IMR-90 (cell line): ENCODE measurements around the gene VAMP5. TPM values are rescaled to one million over a fixed set of nuclear protein-coding genes. Genes with fewer than 3 reads are reported as not detected.
"Not testable (repeated sequence)": the region's sequence is repeated elsewhere in the genome, so short reads cannot be mapped to it uniquely, and the experiment has no call there.

ENCODE experiments used
- ATAC-seq: fragments of 200-7000 bp; cut with Tn5 transposase; 2 replicates; pipeline ENCODE4 v1.9.1; 2020; ENCODE audit warnings: low read depth, mild to moderate bottlenecking, moderate library complexity
- BruUV-seq: library from RNA; stranded (reverse); fragments of 400-500 nt; replicated peaks from 2 replicates; lab custom pipeline; 2021; lab: Mats Ljungman, UMichigan
- CTCF ChIA-PET: fragments of 300-600 bp; formaldehyde crosslinking; extraction: SDS; loops from one replicate; lab custom pipeline; 2021; ENCODE audit warnings: antibody characterized with exemption; lab: Yijun Ruan, JAX
- POLR2A ChIA-PET: fragments of 300-600 bp; sonication (Branson Sonifier 250); formaldehyde crosslinking; loops from one replicate; lab custom pipeline; 2022; ENCODE audit warnings: antibody characterized with exemption; ENCODE audit not compliant: unreplicated experiment; lab: Charles Lee
- DNase-seq: peaks from one replicate; pipeline ENCODE4 v3.0.0; 2013
- H2AFZ ChIP-seq: replicated peaks from 2 replicates; pipeline ENCODE3; 2013; ENCODE audit warnings: low read length, mild to moderate bottlenecking; ENCODE audit not compliant: poor library complexity
- H2AK5ac ChIP-seq: 2 replicates; pipeline ENCODE4 v1.6.1; 2013; ENCODE audit warnings: low read depth, low read length, inconsistent platforms
- H2AK9ac ChIP-seq: replicated peaks from 2 replicates; pipeline ENCODE3; 2013; ENCODE audit warnings: mild to moderate bottlenecking, low read depth, low read length, moderate library complexity; ENCODE audit not compliant: poor library complexity
- H2BK120ac ChIP-seq: 2 replicates; pipeline ENCODE4 v1.6.1; 2013; ENCODE audit warnings: low read depth, low read length, inconsistent platforms
- H2BK15ac ChIP-seq: 3 replicates; pipeline ENCODE4 v1.6.1; 2013; ENCODE audit warnings: low read depth, low read length, inconsistent platforms
- H2BK20ac ChIP-seq: 2 replicates; pipeline ENCODE4 v1.6.1; 2013; ENCODE audit warnings: low read depth, mild to moderate bottlenecking, inconsistent platforms, low read length, moderate library complexity
- H2BK5ac ChIP-seq: 2 replicates; pipeline ENCODE4 v1.6.1; 2013; ENCODE audit warnings: mild to moderate bottlenecking, low read depth, low read length, inconsistent platforms; ENCODE audit not compliant: poor library complexity, severe bottlenecking
- H3K14ac ChIP-seq: replicated peaks from 2 replicates; pipeline ENCODE4 v1.6.1; 2013; ENCODE audit warnings: low read depth, low read length, inconsistent platforms
- H3K18ac ChIP-seq: 2 replicates; pipeline ENCODE4 v1.6.1; 2013; ENCODE audit warnings: low read depth, low read length, control low read depth
- H3K23ac ChIP-seq: 2 replicates; pipeline ENCODE4 v1.6.1; 2013; ENCODE audit warnings: low read depth, low read length, inconsistent platforms
- H3K27ac ChIP-seq: 2 replicates; pipeline ENCODE4 v1.5.1; 2013; ENCODE audit warnings: mild to moderate bottlenecking, control low read depth, low read length; ENCODE audit not compliant: insufficient read depth
- H3K27me3 ChIP-seq: 2 replicates; pipeline ENCODE4 v1.6.1; 2013; ENCODE audit warnings: low read length; ENCODE audit not compliant: control insufficient read depth, insufficient read depth
- H3K36me3 ChIP-seq: 2 replicates; pipeline ENCODE4 v1.6.1; 2013; ENCODE audit warnings: low read length, mixed read lengths; ENCODE audit not compliant: control insufficient read depth, insufficient read depth
- H3K4ac ChIP-seq: 2 replicates; pipeline ENCODE4 v1.6.1; 2013; ENCODE audit warnings: low read depth, low read length, inconsistent platforms
- H3K4me1 ChIP-seq: 2 replicates; pipeline ENCODE4 v1.6.1; 2013; ENCODE audit warnings: low read length, mixed read lengths; ENCODE audit not compliant: control insufficient read depth, insufficient read depth
- H3K4me2 ChIP-seq: 2 replicates; pipeline ENCODE4 v1.6.1; 2013; ENCODE audit warnings: low read depth, mild to moderate bottlenecking, control low read depth, low read length, moderate library complexity
- H3K4me3 ChIP-seq: 2 replicates; pipeline ENCODE4 v1.5.1; 2013; ENCODE audit warnings: low read depth, mild to moderate bottlenecking, control low read depth, low read length, moderate library complexity; ENCODE audit not compliant: insufficient read depth
- H3K56ac ChIP-seq: 2 replicates; pipeline ENCODE4 v1.6.1; 2013; ENCODE audit warnings: low read length, inconsistent platforms; ENCODE audit not compliant: insufficient read depth; ENCODE audit errors: extremely low read depth
- H3K79me1 ChIP-seq, 2 experiments: 2 replicates each; pipeline ENCODE4 v1.6.1; 2013; ENCODE audit warnings: low read length in 2 of 2, inconsistent platforms in 1 of 2, low read depth in 1 of 2
- H3K9ac ChIP-seq: 2 replicates; pipeline ENCODE4 v1.6.1; 2013; ENCODE audit warnings: low read depth, low read length, control low read depth
- H3K9me1 ChIP-seq: 2 replicates; pipeline ENCODE4 v1.6.1; 2013; ENCODE audit warnings: low read length, inconsistent platforms; ENCODE audit not compliant: insufficient read depth
- H3K9me3 ChIP-seq: 2 replicates; pipeline ENCODE4 v1.6.1; 2013; ENCODE audit warnings: low read length; ENCODE audit not compliant: control insufficient read depth, insufficient read depth
- H4K20me1 ChIP-seq: 2 replicates; pipeline ENCODE4 v1.6.1; 2013; ENCODE audit warnings: low read length, inconsistent platforms; ENCODE audit not compliant: insufficient read depth
- H4K5ac ChIP-seq: 2 replicates; pipeline ENCODE4 v1.6.1; 2013; ENCODE audit warnings: mild to moderate bottlenecking, low read depth, low read length, control low read depth
- H4K8ac ChIP-seq, 2 experiments: 2 replicates each; pipeline ENCODE4 v1.6.1; 2013; ENCODE audit warnings: low read depth in 2 of 2, low read length in 2 of 2, control low read depth in 1 of 2, inconsistent platforms in 1 of 2
- H4K91ac ChIP-seq: 2 replicates; pipeline ENCODE4 v1.6.1; 2013; ENCODE audit warnings: low read depth, low read length, inconsistent platforms; ENCODE audit not compliant: insufficient read depth
- MAZ ChIP-seq: IDR thresholded peaks from 2 replicates; pipeline ENCODE4 v1.6.1; 2012; ENCODE audit warnings: low read depth, mild to moderate bottlenecking, low read length, improper control_type of control experiment, moderate library complexity, borderline replicate concordance
- POLR2A ChIP-seq: IDR thresholded peaks from 2 replicates; pipeline ENCODE4 v1.6.1; 2012; ENCODE audit warnings: mild to moderate bottlenecking, low read depth, low read length
- RCOR1 ChIP-seq: IDR thresholded peaks from 2 replicates; pipeline ENCODE4 v1.6.1; 2012; ENCODE audit warnings: mild to moderate bottlenecking, low read length, improper control_type of control experiment; ENCODE audit not compliant: insufficient replicate concordance
- WGBS, 2 experiments: methylation state at CpG; one replicate each; pipeline versions ENCODE4 v1.1.5 to v1.1.7; 2013; ENCODE audit warnings: missing lambda C conversion rate in 2 of 2; ENCODE audit not compliant: insufficient read length in 1 of 2; ENCODE audit errors: extremely low coverage in 2 of 2; 5-methylcytosine and 5-hydroxymethylcytosine counted together
- dilution Hi-C: fragments of 300-500 bp; cut with HindIII; formaldehyde crosslinking; loops from one replicate; pipeline ENCODE4 v1.14.3; 2018; ENCODE audit warnings: low sequenced_read_pairs; ENCODE audit not compliant: unreplicated experiment
- in situ Hi-C: fragments of 300-500 bp; cut with MboI; formaldehyde crosslinking; loops from 3 replicates; pipeline ENCODE4 v1.14.3; 2019; ENCODE audit warnings: low sequenced_read_pairs, inconsistent platforms, mixed read lengths
- intact Hi-C: fragments of 100-400 bp; cut with micrococcal nuclease; formaldehyde crosslinking; loops from 2 replicates; pipeline ENCODE4 v1.10.0; 2022
- polyA plus RNA-seq, 3 experiments: library from polyadenylated mRNA; depleted of rRNA; stranded (reverse); fragments of >200 nt; gene quantifications; 2 replicates each; pipeline ENCODE4 v1.2.3, GENCODE V29; 2012; ENCODE audit warnings: low replicate concordance in 1 of 3
- total RNA-seq: library from RNA; depleted of rRNA; stranded (reverse); fragments of >200 nt; gene quantifications from 2 replicates; pipeline ENCODE4 v1.2.3, GENCODE V29; 2012

Gene VAMP5
- total and polyA plus RNA-seq, 2 of the 4 experiments (the other 2 are of a cell fraction) = 13.8 to 103 TPM

DNA sequence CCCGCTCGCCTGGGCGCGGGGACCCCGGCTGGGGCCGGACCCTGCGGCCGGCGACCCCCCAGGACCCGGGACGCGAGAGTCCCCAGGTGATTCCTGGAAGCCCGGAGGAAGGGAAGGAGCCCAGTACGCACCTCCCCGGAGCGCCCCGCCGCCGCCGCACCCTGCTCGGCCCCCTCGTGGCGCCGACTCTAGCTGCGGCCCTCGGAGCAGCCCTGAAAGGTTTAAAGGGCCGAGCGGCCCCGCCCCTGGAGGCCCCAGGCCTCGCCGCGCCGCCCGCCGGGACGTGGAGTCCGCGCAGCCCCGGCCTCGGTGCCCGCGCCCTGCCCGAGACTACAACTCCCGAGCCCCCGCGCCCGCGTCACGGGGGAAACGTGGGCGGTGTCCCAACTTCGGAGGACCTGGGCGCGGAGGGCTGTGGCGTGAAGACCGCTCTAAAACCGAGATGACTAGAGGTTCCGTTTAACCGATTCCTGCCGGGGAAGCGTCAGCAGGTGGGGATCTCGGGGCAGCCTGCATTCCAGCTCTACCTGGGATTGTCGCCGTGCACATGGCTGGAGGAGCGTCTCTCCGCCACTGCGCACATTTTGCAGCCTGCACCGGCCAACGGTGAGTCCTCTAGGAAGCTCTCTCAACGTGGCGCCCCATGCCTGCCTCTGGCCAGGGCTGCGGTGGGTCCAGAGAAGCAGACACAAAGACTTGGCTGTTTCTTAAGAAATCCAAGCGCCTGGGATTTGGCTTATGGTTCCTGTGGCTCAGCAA is 18.4 kb downstream of the VAMP5 start, which contains the start of gene TMEM150A (continued):
- TF ChIP-seq RCOR1 = no peak
- peak; percentile 70 for TF ChIP-seq POLR2A
- 0 out of 2 replicates have a peak, but pooled peaks have one; percentile 84 for TF ChIP-seq MAZ

- H3K18ac ChIP-seq, H4K5ac ChIP-seq, DNase-seq, BruUV-seq, H3K23ac ChIP-seq, H4K91ac ChIP-seq, H4K8ac ChIP-seq, H3K27me3 ChIP-seq, H3K27ac ChIP-seq, ATAC-seq, H3K4ac ChIP-seq, dilution Hi-C loops, H2AFZ ChIP-seq, H3K56ac ChIP-seq, H3K9me3 ChIP-seq, H3K9ac ChIP-seq, in situ Hi-C loops, H2BK15ac ChIP-seq, H2AK9ac ChIP-seq, H3K14ac ChIP-seq, H2BK120ac ChIP-seq, H3K4me3 ChIP-seq, H2BK5ac ChIP-seq, H2BK20ac ChIP-seq: not testable (repeated sequence)
- H4K20me1 ChIP-seq = peaks cover 11% of the 10 kb centered on the region; the same call in 1 of the 2 replicates
- peaks cover 25% of the 10 kb centered on the region for H3K4me1 ChIP-seq
- ChIA-PET CTCF (interaction anchor here (0.9 kb wide), 1 partner anchor 103 kb away, joined by 3 read pairs; no protein-coding TSS in a partner anchor), POLR2A (interaction anchor here (2.3 kb wide), 1 partner anchor 9 kb away, joined by 14 read pairs; the partner anchor contains the start of gene RNF181)
- H3K79me1 ChIP-seq = peaks cover 27 to 73% of the 10 kb centered on the region in 2 experiments
- H3K9me1 ChIP-seq = peaks cover 33% of the 10 kb centered on the region
- intact Hi-C loops = loop anchor here (5.0 kb wide), 1 partner anchor 42 kb away; the partner anchor contains the start of gene GGCX
- H2AK5ac ChIP-seq = peak overlapping the region; percentile 6; the same call in 1 of the 2 replicates
- peaks cover 23% of the 10 kb centered on the region for H3K36me3 ChIP-seq
- peak overlapping the region; percentile 15 for H3K4me2 ChIP-seq
- WGBS, 2 experiments = 67% methylated on average over 1 of the region's 3 CpGs; no CpG with 5 or more reads in 1 of the 2 experiments
Measured at GRCh38 chr2:85604133-85604444, 19.9 kb downstream of the VAMP5 start.
